CD14-positive monocyte (primary cell): ENCODE measurements around the gene ETFB. TPM values are rescaled to one million over a fixed set of nuclear protein-coding genes. Genes with fewer than 3 reads are reported as not detected.

ENCODE experiments used
- DNase-seq, 3 donors: peaks; one replicate each; pipeline ENCODE4 v3.0.0-alpha.2; 2011 to 2022
- H2AFZ ChIP-seq: 2 replicates; pipeline ENCODE4 v1.6.0; 2012; ENCODE audit warnings: mild to moderate bottlenecking, low read depth, low read length, inconsistent platforms; ENCODE audit not compliant: insufficient read depth, poor library complexity, severe bottlenecking
- H3K27ac ChIP-seq, 2 donors: 1 replicate in 1 of 2; 2 replicates in 1 of 2; pipeline ENCODE4 v1.5.1; 2012 to 2013; ENCODE audit warnings: low read length in 2 of 2, control low read depth in 1 of 2, inconsistent platforms in 1 of 2, low read depth in 1 of 2, mild to moderate bottlenecking in 1 of 2
- H3K27me3 ChIP-seq, 2 donors: one replicate each; pipeline versions ENCODE4 v1.6.0 to v1.6.1; 2011 to 2013; ENCODE audit warnings: low read length in 2 of 2; ENCODE audit not compliant: control insufficient read depth in 2 of 2, insufficient read depth in 2 of 2
- H3K36me3 ChIP-seq, 2 donors: replicated peaks in 1 of 2; 1 replicate in 1 of 2; 2 replicates in 1 of 2; pipeline versions ENCODE4 v1.5.1 to v1.6.1; 2012 to 2013; ENCODE audit warnings: low read length in 2 of 2, control low read depth in 1 of 2, inconsistent platforms in 1 of 2, mild to moderate bottlenecking in 1 of 2; ENCODE audit not compliant: insufficient read depth in 2 of 2, control insufficient read depth in 1 of 2
- H3K4me1 ChIP-seq, 2 donors: 1 replicate in 1 of 2; 2 replicates in 1 of 2; pipeline versions ENCODE4 v1.5.1 to v1.6.1; 2012 to 2013; ENCODE audit warnings: low read length in 2 of 2, control low read depth in 1 of 2, inconsistent platforms in 1 of 2, mild to moderate bottlenecking in 1 of 2, moderate library complexity in 1 of 2; ENCODE audit not compliant: insufficient read depth in 2 of 2, control insufficient read depth in 1 of 2
- H3K4me2 ChIP-seq: replicated peaks from 2 replicates; pipeline ENCODE3; 2012; ENCODE audit warnings: low read length, moderate library complexity, mild to moderate bottlenecking; ENCODE audit not compliant: poor library complexity, severe bottlenecking; ENCODE audit errors: extremely low read depth
- H3K4me3 ChIP-seq, 3 experiments: fragments of 200-600 bp in 1 of 3; sonication (generic) in 1 of 3; replicated peaks in 1 of 3; 1 replicate in 2 of 3; 2 replicates in 1 of 3; pipeline ENCODE4 v1.5.1; 2011 to 2013; ENCODE audit warnings: low read length in 3 of 3, mild to moderate bottlenecking in 3 of 3, control low read depth in 2 of 3, low read depth in 2 of 3, inconsistent platforms in 1 of 3, moderate library complexity in 1 of 3
- H3K79me2 ChIP-seq: 2 replicates; pipeline ENCODE4 v1.6.0; 2012; ENCODE audit warnings: mild to moderate bottlenecking, control low read depth, inconsistent platforms, low read length, moderate library complexity; ENCODE audit not compliant: insufficient read depth
- H3K9ac ChIP-seq: 2 replicates; pipeline ENCODE4 v1.6.0; 2017; ENCODE audit warnings: low read length, mild to moderate bottlenecking; ENCODE audit not compliant: insufficient read depth, poor library complexity, severe bottlenecking
- H3K9me3 ChIP-seq, 2 donors: replicated peaks in 1 of 2; 1 replicate in 1 of 2; 2 replicates in 1 of 2; pipeline versions ENCODE4 v1.5.1 to v1.6.1; 2012 to 2013; ENCODE audit warnings: low read length in 2 of 2, control low read depth in 1 of 2; ENCODE audit not compliant: control insufficient read depth in 1 of 2, insufficient read depth in 1 of 2
- H4K20me1 ChIP-seq: 2 replicates; pipeline ENCODE4 v1.6.0; 2012; ENCODE audit warnings: mild to moderate bottlenecking, low read length, control low read depth, moderate library complexity; ENCODE audit not compliant: insufficient read depth
- H3K27ac Mint-ChIP-seq, 7 donors: one replicate each; pipeline ENCODE4 v1.8.0; 2020; ENCODE audit warnings: mild to moderate bottlenecking in 7 of 7, mixed read lengths in 7 of 7, moderate library complexity in 6 of 7, inconsistent platforms in 2 of 7
- H3K27me3 Mint-ChIP-seq, 3 donors: one replicate each; pipeline ENCODE4 v1.8.0; 2021 to 2022; ENCODE audit warnings: low read depth in 3 of 3, mild to moderate bottlenecking in 3 of 3, mixed read lengths in 3 of 3, moderate library complexity in 3 of 3, inconsistent platforms in 1 of 3
- H3K36me3 Mint-ChIP-seq, 2 donors: one replicate each; pipeline ENCODE4 v1.8.0; 2020; ENCODE audit warnings: mixed read lengths in 2 of 2, inconsistent platforms in 1 of 2, mild to moderate bottlenecking in 1 of 2
- H3K4me1 Mint-ChIP-seq: one replicate; pipeline ENCODE4 v1.8.0; 2020; ENCODE audit warnings: mild to moderate bottlenecking, mixed read lengths
- H3K4me3 Mint-ChIP-seq, 2 donors: one replicate each; pipeline ENCODE4 v1.8.0; 2020; ENCODE audit warnings: mild to moderate bottlenecking in 2 of 2, mixed read lengths in 2 of 2, moderate library complexity in 1 of 2
- H3K9me3 Mint-ChIP-seq, 7 donors: one replicate each; pipeline ENCODE4 v1.8.0; 2020 to 2022; ENCODE audit warnings: mixed read lengths in 7 of 7, mild to moderate bottlenecking in 6 of 7, moderate library complexity in 6 of 7, inconsistent platforms in 2 of 7
- CTCF ChIP-seq: fragments of 200-600 bp; IDR thresholded peaks from one replicate; pipeline ENCODE4 v1.8.0; 2022; ENCODE audit warnings: antibody characterized with exemption, mild to moderate bottlenecking
- WGBS: methylation state at CpG from one replicate; pipeline ENCODE4 v1.1.5; 2013; ENCODE audit warnings: missing lambda C conversion rate; ENCODE audit not compliant: insufficient coverage; 5-methylcytosine and 5-hydroxymethylcytosine counted together
- intact Hi-C, 2 donors: fragments of 100-400 bp; cut with micrococcal nuclease; formaldehyde crosslinking; loops; one replicate each; pipeline versions ENCODE4 v1.15.0 to v1.15.1; 2023
- polyA plus RNA-seq, 3 donors: library from polyadenylated mRNA; depleted of rRNA in 1 of 3; unstranded in 2 of 3; stranded (reverse) in 1 of 3; fragments of 300-500 nt in 2 of 3; fragments of >200 nt in 1 of 3; fragmentation: Illumina TruSeq in 2 of 3; gene quantifications; 1 replicate in 2 of 3; 2 replicates in 1 of 3; pipeline ENCODE4 v1.2.3, GENCODE V29; 2012 to 2021

Gene ETFB
- polyA plus RNA-seq, 3 donors: 51.0 to 72.1 (median 63.0) TPM

DNA sequence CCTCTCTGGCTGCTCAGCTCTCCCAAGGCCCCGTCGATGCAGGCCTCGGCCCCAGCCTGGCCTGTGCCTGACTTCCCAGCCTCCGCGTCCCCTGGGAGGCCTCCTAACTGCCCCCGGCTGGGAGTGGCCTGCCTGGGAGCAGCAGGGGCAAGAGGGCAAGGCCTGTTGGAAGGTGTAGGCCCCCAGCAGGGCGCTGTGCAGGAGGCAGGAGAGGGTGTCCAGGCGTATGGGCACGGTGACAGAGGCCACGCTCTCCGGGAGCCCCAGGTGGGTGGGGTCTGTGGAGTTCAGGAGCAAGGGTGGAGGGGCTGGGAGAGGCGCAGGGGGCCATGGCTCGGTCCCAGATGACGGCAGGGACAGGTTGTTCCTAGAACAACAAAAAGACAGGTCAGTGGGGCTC is 23.0 kb upstream of the ETFB start:
- Histone ChIP-seq H3K36me3 (no peaks in the 10 kb centered on the region), H2AFZ (no peak overlapping the region), H3K79me2 (no peaks in the 10 kb centered on the region), H3K4me3 (no peak overlapping the region), H3K9me3 (no peaks in the 10 kb centered on the region), H4K20me1 (no peaks in the 10 kb centered on the region), H3K9ac (no peak overlapping the region), H3K27ac (no peak overlapping the region), H3K27me3 (no peaks in the 10 kb centered on the region), H3K4me2 (no peak overlapping the region), H3K4me1 (peaks cover 16 to 17% of the 10 kb centered on the region in 2 donors)
- no peaks in the 10 kb centered on the region for H3K36me3 Mint-ChIP-seq
- intact Hi-C loops: no loop called here
- peaks cover 23% of the 10 kb centered on the region for H3K4me1 Mint-ChIP-seq
- 95% methylated on average over 11 of the region's 14 CpGs for WGBS
- peaks cover 0 to 3% (median 1%) of the 10 kb centered on the region in 3 donors for H3K27me3 Mint-ChIP-seq
- no peaks in the 10 kb centered on the region for H3K9me3 Mint-ChIP-seq
- H3K27ac Mint-ChIP-seq: peak overlapping the region in 1 of 7 donors; percentile 59
- DNase-seq: no peak
- no peak for TF ChIP-seq CTCF
- no peak overlapping the region for H3K4me3 Mint-ChIP-seq

DNA sequence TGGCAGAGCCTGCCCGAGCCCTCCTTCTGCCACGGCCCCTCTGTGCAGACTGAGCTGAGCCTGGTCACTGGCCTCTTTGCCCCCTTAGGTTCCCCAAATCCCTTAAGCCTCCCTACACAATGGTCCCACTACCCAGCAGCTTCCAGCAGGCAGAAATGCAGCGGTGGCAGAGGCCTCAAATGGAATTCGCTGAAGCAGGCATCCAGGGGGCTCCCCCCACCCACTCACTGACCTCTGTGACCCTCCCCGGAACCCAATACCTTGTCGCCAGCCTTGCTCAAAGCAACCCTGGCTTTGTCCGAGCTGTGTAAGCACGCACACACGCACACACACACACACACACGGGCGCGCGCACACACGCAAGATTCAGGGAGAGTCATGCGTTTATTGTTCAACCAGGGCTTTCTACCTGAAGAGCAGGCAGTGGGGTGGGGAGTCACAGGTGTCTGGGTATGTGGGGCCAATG is 21.8 kb upstream of the ETFB start, which contains the start of gene LIM2:
LIM2 (minus strand) TSS at position 51 of the 466 bp plus-strand sequence. CDS start 531 bp downstream, outside the sequence.
- no peaks in the 10 kb centered on the region for H4K20me1 ChIP-seq
- H3K27ac ChIP-seq: no peak within 1 kb of the TSS
- H3K9me3 ChIP-seq: no peaks in the 10 kb centered on the region
- intact Hi-C loops: no loop called here
- Mint-ChIP-seq H3K9me3 (no peaks in the 10 kb centered on the region), H3K27me3 (peaks cover 0 to 3% (median 1%) of the 10 kb centered on the region in 3 donors), H3K4me1 (peaks cover 18% of the 10 kb centered on the region), H3K4me3 (peak within 1 kb of the TSS in 1 of 2 donors; percentile 37), H3K27ac (peak within 1 kb of the TSS in 2 of 7 donors; percentile 62 to 69), H3K36me3 (no peaks in the 10 kb centered on the region)
- H3K36me3 ChIP-seq: no peaks in the 10 kb centered on the region
- peaks cover 11 to 12% of the 10 kb centered on the region in 2 donors for H3K4me1 ChIP-seq
- H2AFZ ChIP-seq: no peak within 1 kb of the TSS
- no peak within 1 kb of the TSS for H3K4me3 ChIP-seq
- H3K9ac ChIP-seq: no peak within 1 kb of the TSS
- no peaks in the 10 kb centered on the region for H3K27me3 ChIP-seq
- H3K79me2 ChIP-seq: no peaks in the 10 kb centered on the region
- no peak for TF ChIP-seq CTCF
- no peak for DNase-seq
- WGBS: 98% methylated on average over 4 of the region's 15 CpGs
- H3K4me2 ChIP-seq: no peak within 1 kb of the TSS
